Neural crest cell (in vitro differentiated cells): ENCODE measurements around the gene MBD5. TPM values are rescaled to one million over a fixed set of nuclear protein-coding genes. Genes with fewer than 3 reads are reported as not detected.

Source experiments
- DNase-seq: peaks from one replicate; pipeline ENCODE4 v3.0.0; 2021; ENCODE audit warnings: low read depth, mixed read lengths, low spot score
- H3K27ac Mint-ChIP-seq: one replicate; pipeline ENCODE4 v1.8.0; 2021; ENCODE audit warnings: mild to moderate bottlenecking, mixed read lengths; ENCODE audit not compliant: unreplicated experiment
- H3K27me3 Mint-ChIP-seq: 2 replicates; pipeline ENCODE4 v1.8.0; 2021; ENCODE audit warnings: low read depth, mild to moderate bottlenecking, mixed read lengths
- H3K36me3 Mint-ChIP-seq: 2 replicates; pipeline ENCODE4 v1.8.0; 2021; ENCODE audit warnings: low read depth, mild to moderate bottlenecking, mixed read lengths
- H3K4me1 Mint-ChIP-seq: 2 replicates; pipeline ENCODE4 v1.8.0; 2021; ENCODE audit warnings: mixed read lengths
- H3K4me3 Mint-ChIP-seq: one replicate; pipeline ENCODE4 v1.8.0; 2021; ENCODE audit warnings: mild to moderate bottlenecking, mixed read lengths
- H3K9me3 Mint-ChIP-seq: 2 replicates; pipeline ENCODE4 v1.8.0; 2021; ENCODE audit warnings: mixed read lengths
- total RNA-seq: library from RNA; stranded (reverse); gene quantifications from 2 replicates; pipeline ENCODE4 v1.2.1, GENCODE V29; 2021
- TF ChIP-seq, protein P1 (sequence below): fragments of 200-600 bp; sonication (generic); conservative IDR thresholded peaks from 2 replicates; pipeline ENCODE4 v1.5.0; 2021; ENCODE audit warnings: antibody characterized with exemption, mild to moderate bottlenecking

MBD5 gene
- total RNA-seq, 1 donor from 2014 or later, result 51.1 TPM

DNA sequence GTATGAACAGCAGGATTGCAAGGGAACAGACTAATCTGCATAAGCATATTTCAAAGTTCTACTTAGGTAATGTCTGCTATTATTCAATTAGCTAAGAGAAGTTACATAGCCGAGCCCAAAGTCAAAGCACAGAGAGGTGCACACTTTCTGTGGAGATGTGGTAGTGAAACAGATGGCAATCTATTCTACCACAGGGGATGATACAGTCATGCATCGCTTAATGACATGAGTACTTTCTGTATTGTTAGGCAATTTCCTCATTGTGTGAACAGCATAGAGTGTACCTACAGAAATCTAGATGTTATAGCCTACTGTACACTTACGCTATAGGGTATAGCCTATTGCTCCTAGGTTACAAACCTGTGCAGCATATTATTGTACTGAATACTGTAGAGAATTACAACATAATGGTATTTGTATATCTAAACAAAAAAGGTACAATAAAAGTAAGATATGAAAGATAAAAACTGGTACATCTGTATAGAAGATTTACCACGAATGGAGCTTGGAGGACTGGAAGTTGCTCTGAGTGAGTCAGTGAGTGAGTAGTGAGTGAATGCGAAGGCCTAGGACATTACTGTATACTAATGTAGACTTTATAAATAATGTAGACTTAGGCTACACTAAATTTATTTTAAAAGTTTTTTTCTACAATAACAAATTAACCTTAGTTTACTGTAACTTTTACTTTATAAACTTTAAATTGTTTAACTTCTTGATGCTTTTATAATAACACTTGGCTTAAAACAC, 197.6 kb downstream of the MBD5 start:
- Mint-ChIP-seq H3K36me3 (peaks cover 26% of the 10 kb centered on the region), H3K27me3 (no peaks in the 10 kb centered on the region), H3K9me3 (peaks cover 16% of the 10 kb centered on the region), H3K4me1 (no peaks in the 10 kb centered on the region), H3K4me3 (no peak overlapping the region), H3K27ac (no peak overlapping the region)
- TF ChIP-seq, protein P1, sequence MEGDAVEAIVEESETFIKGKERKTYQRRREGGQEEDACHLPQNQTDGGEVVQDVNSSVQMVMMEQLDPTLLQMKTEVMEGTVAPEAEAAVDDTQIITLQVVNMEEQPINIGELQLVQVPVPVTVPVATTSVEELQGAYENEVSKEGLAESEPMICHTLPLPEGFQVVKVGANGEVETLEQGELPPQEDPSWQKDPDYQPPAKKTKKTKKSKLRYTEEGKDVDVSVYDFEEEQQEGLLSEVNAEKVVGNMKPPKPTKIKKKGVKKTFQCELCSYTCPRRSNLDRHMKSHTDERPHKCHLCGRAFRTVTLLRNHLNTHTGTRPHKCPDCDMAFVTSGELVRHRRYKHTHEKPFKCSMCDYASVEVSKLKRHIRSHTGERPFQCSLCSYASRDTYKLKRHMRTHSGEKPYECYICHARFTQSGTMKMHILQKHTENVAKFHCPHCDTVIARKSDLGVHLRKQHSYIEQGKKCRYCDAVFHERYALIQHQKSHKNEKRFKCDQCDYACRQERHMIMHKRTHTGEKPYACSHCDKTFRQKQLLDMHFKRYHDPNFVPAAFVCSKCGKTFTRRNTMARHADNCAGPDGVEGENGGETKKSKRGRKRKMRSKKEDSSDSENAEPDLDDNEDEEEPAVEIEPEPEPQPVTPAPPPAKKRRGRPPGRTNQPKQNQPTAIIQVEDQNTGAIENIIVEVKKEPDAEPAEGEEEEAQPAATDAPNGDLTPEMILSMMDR, result no peak
- no peak for DNase-seq

GRCh38 chr2:148221166-148221565, 200.3 kb downstream of the MBD5 start:
- TF ChIP-seq, protein P1, result no peak
- Mint-ChIP-seq H3K36me3 (peaks cover 39% of the 10 kb centered on the region), H3K27me3 (no peaks in the 10 kb centered on the region), H3K4me1 (no peaks in the 10 kb centered on the region), H3K9me3 (peaks cover 22% of the 10 kb centered on the region), H3K27ac (no peak overlapping the region), H3K4me3 (no peak overlapping the region)
- no peak for DNase-seq

DNA sequence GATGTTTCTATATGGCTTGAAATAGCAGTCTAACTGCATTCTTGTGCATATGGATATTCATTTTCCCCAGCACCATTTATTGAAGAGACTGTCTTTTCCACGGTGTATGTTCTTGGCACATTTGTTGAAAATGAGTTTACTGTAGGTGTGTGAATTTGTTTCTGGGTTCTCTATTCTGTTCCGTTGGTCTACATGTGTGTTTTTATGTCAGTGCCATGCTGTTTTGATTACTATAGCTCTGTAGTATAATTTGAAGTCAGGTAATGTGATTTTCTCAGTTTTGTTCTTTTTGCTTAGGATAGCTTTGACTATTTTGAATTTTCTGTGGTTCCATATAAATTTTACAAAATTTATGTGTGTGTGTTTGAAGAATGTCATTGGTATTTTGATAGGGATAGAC, 201.0 kb downstream of the MBD5 start:
- Mint-ChIP-seq H3K4me1 (no peaks in the 10 kb centered on the region), H3K27ac (no peak overlapping the region), H3K4me3 (no peak overlapping the region), H3K36me3 (peaks cover 39% of the 10 kb centered on the region), H3K9me3 (peaks cover 22% of the 10 kb centered on the region), H3K27me3 (no peaks in the 10 kb centered on the region)
- no peak for DNase-seq
- TF ChIP-seq, protein P1, result no peak

GRCh38 chr2:148231858-148232257, 211.0 kb downstream of the MBD5 start:
- H3K27ac Mint-ChIP-seq, result no peak overlapping the region
- no peaks in the 10 kb centered on the region for H3K27me3 Mint-ChIP-seq
- H3K36me3 Mint-ChIP-seq, result peaks cover 27% of the 10 kb centered on the region
- peaks cover 11% of the 10 kb centered on the region for H3K9me3 Mint-ChIP-seq
- H3K4me3 Mint-ChIP-seq, result no peak overlapping the region
- TF ChIP-seq, protein P1, result no peak
- no peaks in the 10 kb centered on the region for H3K4me1 Mint-ChIP-seq
- no peak for DNase-seq

- no peaks in the 10 kb centered on the region for H3K27me3 Mint-ChIP-seq
- H3K27ac Mint-ChIP-seq, result no peak overlapping the region
- DNase-seq, result no peak
- H3K36me3 Mint-ChIP-seq, result peaks cover 32% of the 10 kb centered on the region
- TF ChIP-seq, protein P1, result no peak
- H3K9me3 Mint-ChIP-seq, result peaks cover 17% of the 10 kb centered on the region
- H3K4me3 Mint-ChIP-seq, result no peak overlapping the region
- H3K4me1 Mint-ChIP-seq, result no peaks in the 10 kb centered on the region
Measured at GRCh38 chr2:148234143-148234542, 213.3 kb downstream of the MBD5 start.
